ENCODE measurements around the gene FUT8. TPM values are rescaled to one million over a fixed set of nuclear protein-coding genes. Genes with fewer than 3 reads are reported as not detected.
"Not testable (repeated sequence)": the region's sequence is repeated elsewhere in the genome, so short reads cannot be mapped to it uniquely, and the experiment has no call there.

The FUT8 gene
- total and polyA plus RNA-seq, 8 donors: 5.8 to 42.6 (median 20.3) TPM

GRCh38 chr14:65421201-65421981 is 8.9 kb downstream of the FUT8 start:
- intact Hi-C loops (cut with DNase I): no loop called here
- Histone ChIP-seq H3K27me3 (no peaks in the 10 kb centered on the region), H3K4me1 (no peaks in the 10 kb centered on the region), H3K9me3 (no peaks in the 10 kb centered on the region), H3K36me3 (no peaks in the 10 kb centered on the region), H3K27ac (no peak overlapping the region), H3K4me3 (no peak overlapping the region)
- no peak for TF ChIP-seq CTCF (IDR thresholded peaks at IDR 0.05)
- ATAC-seq (no peak), FAIRE-seq (no peak), DNase-seq (no peak)
- WGBS, 2 donors: 93 to 94% methylated on average over 10 of the region's 10 CpGs

- WGBS, 2 donors: 93 to 99% methylated on average over 4 of the region's 4 CpGs
- DNase-seq (no peak), ATAC-seq (no peak), FAIRE-seq (no peak)
- intact Hi-C loops (cut with DNase I): no loop called here
- H3K4me1 ChIP-seq: no peaks in the 10 kb centered on the region
- TF ChIP-seq CTCF (IDR thresholded peaks at IDR 0.05): no peak
- no peak overlapping the region for H3K27ac ChIP-seq
- H3K4me3 ChIP-seq: no peak overlapping the region
- no peaks in the 10 kb centered on the region for H3K36me3 ChIP-seq
- no peaks in the 10 kb centered on the region for H3K27me3 ChIP-seq
- no peaks in the 10 kb centered on the region for H3K9me3 ChIP-seq
Observed at GRCh38 chr14:65422088-65422834, 9.7 kb downstream of the FUT8 start.

GRCh38 chr14:65423982-65424381 is 11.5 kb downstream of the FUT8 start:
- TF ChIP-seq CTCF (IDR thresholded peaks at IDR 0.05): no peak
- intact Hi-C loops (cut with DNase I): no loop called here
- no peak overlapping the region for H3K4me3 ChIP-seq
- DNase-seq (no peak), FAIRE-seq (no peak), ATAC-seq (no peak)
- H3K36me3 ChIP-seq: no peaks in the 10 kb centered on the region
- no peak overlapping the region for H3K27ac ChIP-seq
- H3K27me3 ChIP-seq: no peaks in the 10 kb centered on the region
- H3K4me1 ChIP-seq: no peaks in the 10 kb centered on the region
- no peaks in the 10 kb centered on the region for H3K9me3 ChIP-seq
- WGBS, 2 donors: 87 to 89% methylated on average over 5 of the region's 5 CpGs

GRCh38 chr14:65424531-65424930 is 12.0 kb downstream of the FUT8 start:
- DNase-seq (no peak), FAIRE-seq (no peak), ATAC-seq (no peak)
- intact Hi-C loops (cut with DNase I): no loop called here
- Histone ChIP-seq H3K36me3 (no peaks in the 10 kb centered on the region), H3K4me1 (no peaks in the 10 kb centered on the region), H3K27ac (no peak overlapping the region), H3K4me3 (no peak overlapping the region), H3K9me3 (no peaks in the 10 kb centered on the region), H3K27me3 (no peaks in the 10 kb centered on the region)
- 96 to 97% methylated on average over 5 of the region's 5 CpGs for WGBS, 2 donors
- no peak for TF ChIP-seq CTCF (IDR thresholded peaks at IDR 0.05)

GRCh38 chr14:65425885-65426284 is 13.4 kb downstream of the FUT8 start:
- WGBS, 2 donors: 91 to 92% methylated on average over 6 of the region's 6 CpGs
- Histone ChIP-seq H3K4me3 (no peak overlapping the region), H3K9me3 (no peaks in the 10 kb centered on the region), H3K27me3 (no peaks in the 10 kb centered on the region), H3K27ac (no peak overlapping the region), H3K4me1 (no peaks in the 10 kb centered on the region), H3K36me3 (no peaks in the 10 kb centered on the region)
- no peak for TF ChIP-seq CTCF (IDR thresholded peaks at IDR 0.05)
- no peak for ATAC-seq
- intact Hi-C loops (cut with DNase I): no loop called here
- no peak for DNase-seq
- no peak for FAIRE-seq

- H3K36me3 ChIP-seq; H3K4me3 ChIP-seq; H3K27ac ChIP-seq; H3K4me1 ChIP-seq; H3K9me3 ChIP-seq; ATAC-seq; FAIRE-seq; DNase-seq; H3K27me3 ChIP-seq; intact Hi-C loops (cut with DNase I): not testable (repeated sequence)
- WGBS, 2 donors: 96 to 99% methylated on average over 12 of the region's 12 CpGs
Observed at GRCh38 chr14:65426902-65427301, 14.4 kb downstream of the FUT8 start.

All from pancreas (tissue), 10 donors.